HepG2 (cell line): ENCODE results near the gene SLC29A2. TPM values are rescaled to one million over a fixed set of nuclear protein-coding genes. Genes with fewer than 3 reads are reported as not detected.

ENCODE experiments used
- FIP1L1 ChIP-seq: fragments of 200-400 bp; formaldehyde crosslinking; IDR thresholded peaks from 2 replicates; pipeline ENCODE4 v1.6.1; 2018; ENCODE audit warnings: low read depth, mild to moderate bottlenecking, low read length, moderate library complexity, borderline replicate concordance; ENCODE audit not compliant: insufficient read depth
- FOXK1 ChIP-seq: sonication (generic); formaldehyde crosslinking; IDR thresholded peaks from 2 replicates; pipeline ENCODE4 v1.4.0; 2020; ENCODE audit warnings: low read depth, missing genetic modification reagents, borderline replicate concordance
- HMGXB4 ChIP-seq, 2 experiments: sonication (generic) in 1 of 2; formaldehyde crosslinking in 1 of 2; IDR thresholded peaks; 2 replicates each; pipeline versions ENCODE4 v1.4.0 to v1.6.1; 2018 to 2020; ENCODE audit warnings: missing genetic modification reagents in 2 of 2, borderline replicate concordance in 1 of 2, low read depth in 1 of 2, mild to moderate bottlenecking in 1 of 2, missing biosample characterization in 1 of 2
- MAFG ChIP-seq: sonication (generic); formaldehyde crosslinking; IDR thresholded peaks from 2 replicates; pipeline ENCODE4 v1.5.1; 2020; ENCODE audit warnings: mild to moderate bottlenecking, missing genetic modification reagents
- MED13 ChIP-seq: sonication (generic); formaldehyde crosslinking; IDR thresholded peaks from 2 replicates; pipeline ENCODE4 v1.5.0; 2020; ENCODE audit warnings: missing genetic modification reagents
- RFX3 ChIP-seq: IDR thresholded peaks from 2 replicates; pipeline ENCODE4 v1.6.1; 2016; ENCODE audit warnings: missing biosample characterization, missing genetic modification reagents
- STAT6 ChIP-seq: sonication (generic); formaldehyde crosslinking; IDR thresholded peaks from 2 replicates; pipeline ENCODE4 v1.4.0; 2020; ENCODE audit warnings: missing genetic modification reagents, mild to moderate bottlenecking, borderline replicate concordance
- TBX2 ChIP-seq: sonication (generic); formaldehyde crosslinking; IDR thresholded peaks from 2 replicates; pipeline ENCODE4 v1.5.0; 2020; ENCODE audit warnings: missing genetic modification reagents, mild to moderate bottlenecking, borderline replicate concordance
- ZNF704 ChIP-seq: sonication (generic); formaldehyde crosslinking; IDR thresholded peaks from 2 replicates; pipeline ENCODE4 v1.8.1; 2023; ENCODE audit warnings: mild to moderate bottlenecking, inconsistent platforms, moderate library complexity, missing genetic modification reagents, borderline replicate concordance
- polyA plus RNA-seq, 8 experiments: library from polyadenylated mRNA; depleted of rRNA in 3 of 8; stranded (reverse) in 7 of 8; unstranded in 1 of 8; fragments of >200 nt; fragmentation: Illumina TruSeq in 4 of 8; extraction: Trizol in 4 of 8; gene quantifications; 2 replicates each; pipeline versions ENCODE4 v1.2.1 to v1.2.3, GENCODE V29; 2011 to 2016; ENCODE audit warnings: low read depth in 4 of 8, missing spikeins in 1 of 8, mixed read lengths in 1 of 8; ENCODE audit not compliant: insufficient read depth in 1 of 8
- total RNA-seq, 5 experiments: library from RNA; depleted of rRNA; stranded (reverse); fragments of >200 nt; fragmentation: Illumina TruSeq; extraction: Trizol; gene quantifications; 2 replicates each; pipeline ENCODE4 v1.2.3, GENCODE V29; 2016; ENCODE audit warnings: low read depth in 1 of 5
- TF ChIP-seq, protein P1 (sequence below): sonication (generic); formaldehyde crosslinking; IDR thresholded peaks from 2 replicates; pipeline ENCODE4 v1.4.0; 2020; ENCODE audit warnings: missing genetic modification reagents
- TF ChIP-seq, protein P2 (sequence below): sonication (generic); formaldehyde crosslinking; IDR thresholded peaks from 2 replicates; pipeline ENCODE4 v1.4.0; 2020; ENCODE audit warnings: missing genetic modification reagents, low read depth, mild to moderate bottlenecking, borderline replicate concordance
- TF ChIP-seq, protein P3 (sequence below): sonication (generic); formaldehyde crosslinking; IDR thresholded peaks from 2 replicates; pipeline ENCODE4 v1.4.0; 2020; ENCODE audit warnings: missing genetic modification reagents
- TF ChIP-seq, protein P4 (sequence below): sonication (generic); formaldehyde crosslinking; IDR thresholded peaks from 2 replicates; pipeline ENCODE4 v1.5.0; 2020; ENCODE audit warnings: missing genetic modification reagents

The SLC29A2 gene
- total and polyA plus RNA-seq, 2 of the 13 experiments (the other 11 are each of a cell fraction or from before 2014, with no cell fraction given), result 0.63 to 0.66 TPM

GRCh38 chr11:66328302-66329144, 43.0 kb downstream of the SLC29A2 start (continued):
- TF ChIP-seq, protein P1, sequence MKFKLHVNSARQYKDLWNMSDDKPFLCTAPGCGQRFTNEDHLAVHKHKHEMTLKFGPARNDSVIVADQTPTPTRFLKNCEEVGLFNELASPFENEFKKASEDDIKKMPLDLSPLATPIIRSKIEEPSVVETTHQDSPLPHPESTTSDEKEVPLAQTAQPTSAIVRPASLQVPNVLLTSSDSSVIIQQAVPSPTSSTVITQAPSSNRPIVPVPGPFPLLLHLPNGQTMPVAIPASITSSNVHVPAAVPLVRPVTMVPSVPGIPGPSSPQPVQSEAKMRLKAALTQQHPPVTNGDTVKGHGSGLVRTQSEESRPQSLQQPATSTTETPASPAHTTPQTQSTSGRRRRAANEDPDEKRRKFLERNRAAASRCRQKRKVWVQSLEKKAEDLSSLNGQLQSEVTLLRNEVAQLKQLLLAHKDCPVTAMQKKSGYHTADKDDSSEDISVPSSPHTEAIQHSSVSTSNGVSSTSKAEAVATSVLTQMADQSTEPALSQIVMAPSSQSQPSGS (CRISPR knock-in tag), result peak; percentile 77
- TF ChIP-seq RFX3 (CRISPR knock-in tag) (no peak), HMGXB4 (CRISPR knock-in tag; IDR thresholded peaks at IDR 0.05; ENCODE audit: borderline replicate concordance in 1 of 2, low read depth in 1 of 2) (peak; percentile 90 to 95), MAFG (CRISPR knock-in tag) (no peak), FIP1L1 (no peak), TBX2 (CRISPR knock-in tag) (peak; percentile 68; the same call in 1 of the 2 replicates), FOXK1 (CRISPR knock-in tag) (peak; percentile 57; the same call in 1 of the 2 replicates), ZNF704 (CRISPR knock-in tag) (no peak), STAT6 (CRISPR knock-in tag) (0 out of 2 replicates have a peak, but pooled peaks have one; percentile 26), MED13 (CRISPR knock-in tag) (0 out of 2 replicates have a peak, but pooled peaks have one; percentile 25)
- TF ChIP-seq, protein P2, sequence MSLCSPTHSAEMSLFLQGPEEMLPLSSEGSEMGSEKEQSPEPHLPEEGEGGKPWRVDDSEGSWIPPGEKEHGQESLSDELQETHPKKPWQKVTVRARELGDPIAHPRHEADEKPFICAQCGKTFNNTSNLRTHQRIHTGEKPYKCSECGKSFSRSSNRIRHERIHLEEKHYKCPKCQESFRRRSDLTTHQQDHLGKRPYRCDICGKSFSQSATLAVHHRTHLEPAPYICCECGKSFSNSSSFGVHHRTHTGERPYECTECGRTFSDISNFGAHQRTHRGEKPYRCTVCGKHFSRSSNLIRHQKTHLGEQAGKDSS (CRISPR knock-in tag), result peak; percentile 74; the same call in 1 of the 2 replicates
- TF ChIP-seq, protein P3, sequence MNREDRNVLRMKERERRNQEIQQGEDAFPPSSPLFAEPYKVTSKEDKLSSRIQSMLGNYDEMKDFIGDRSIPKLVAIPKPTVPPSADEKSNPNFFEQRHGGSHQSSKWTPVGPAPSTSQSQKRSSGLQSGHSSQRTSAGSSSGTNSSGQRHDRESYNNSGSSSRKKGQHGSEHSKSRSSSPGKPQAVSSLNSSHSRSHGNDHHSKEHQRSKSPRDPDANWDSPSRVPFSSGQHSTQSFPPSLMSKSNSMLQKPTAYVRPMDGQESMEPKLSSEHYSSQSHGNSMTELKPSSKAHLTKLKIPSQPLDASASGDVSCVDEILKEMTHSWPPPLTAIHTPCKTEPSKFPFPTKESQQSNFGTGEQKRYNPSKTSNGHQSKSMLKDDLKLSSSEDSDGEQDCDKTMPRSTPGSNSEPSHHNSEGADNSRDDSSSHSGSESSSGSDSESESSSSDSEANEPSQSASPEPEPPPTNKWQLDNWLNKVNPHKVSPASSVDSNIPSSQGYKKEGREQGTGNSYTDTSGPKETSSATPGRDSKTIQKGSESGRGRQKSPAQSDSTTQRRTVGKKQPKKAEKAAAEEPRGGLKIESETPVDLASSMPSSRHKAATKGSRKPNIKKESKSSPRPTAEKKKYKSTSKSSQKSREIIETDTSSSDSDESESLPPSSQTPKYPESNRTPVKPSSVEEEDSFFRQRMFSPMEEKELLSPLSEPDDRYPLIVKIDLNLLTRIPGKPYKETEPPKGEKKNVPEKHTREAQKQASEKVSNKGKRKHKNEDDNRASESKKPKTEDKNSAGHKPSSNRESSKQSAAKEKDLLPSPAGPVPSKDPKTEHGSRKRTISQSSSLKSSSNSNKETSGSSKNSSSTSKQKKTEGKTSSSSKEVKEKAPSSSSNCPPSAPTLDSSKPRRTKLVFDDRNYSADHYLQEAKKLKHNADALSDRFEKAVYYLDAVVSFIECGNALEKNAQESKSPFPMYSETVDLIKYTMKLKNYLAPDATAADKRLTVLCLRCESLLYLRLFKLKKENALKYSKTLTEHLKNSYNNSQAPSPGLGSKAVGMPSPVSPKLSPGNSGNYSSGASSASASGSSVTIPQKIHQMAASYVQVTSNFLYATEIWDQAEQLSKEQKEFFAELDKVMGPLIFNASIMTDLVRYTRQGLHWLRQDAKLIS (CRISPR knock-in tag), result 0 out of 2 replicates have a peak, but pooled peaks have one; percentile 49
- TF ChIP-seq, protein P4, sequence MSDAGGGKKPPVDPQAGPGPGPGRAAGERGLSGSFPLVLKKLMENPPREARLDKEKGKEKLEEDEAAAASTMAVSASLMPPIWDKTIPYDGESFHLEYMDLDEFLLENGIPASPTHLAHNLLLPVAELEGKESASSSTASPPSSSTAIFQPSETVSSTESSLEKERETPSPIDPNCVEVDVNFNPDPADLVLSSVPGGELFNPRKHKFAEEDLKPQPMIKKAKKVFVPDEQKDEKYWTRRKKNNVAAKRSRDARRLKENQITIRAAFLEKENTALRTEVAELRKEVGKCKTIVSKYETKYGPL (CRISPR knock-in tag), result no peak
